Glutamatergic neuron (in vitro differentiated cells): ENCODE data around the gene COBLL1. TPM values are rescaled to one million over a fixed set of nuclear protein-coding genes. Genes with fewer than 3 reads are reported as not detected.

ENCODE experiments used
- DNase-seq: peaks from one replicate; pipeline ENCODE4 v3.0.0; 2022
- H3K27ac Mint-ChIP-seq: one replicate; pipeline ENCODE4 v1.8.0; 2020; ENCODE audit warnings: mild to moderate bottlenecking, mixed read lengths, inconsistent platforms; ENCODE audit not compliant: unreplicated experiment
- H3K27me3 Mint-ChIP-seq: one replicate; pipeline ENCODE4 v1.8.0; 2020; ENCODE audit warnings: mild to moderate bottlenecking, moderate library complexity, mixed read lengths, inconsistent platforms; ENCODE audit not compliant: unreplicated experiment
- H3K36me3 Mint-ChIP-seq: one replicate; pipeline ENCODE4 v1.8.0; 2020; ENCODE audit warnings: mild to moderate bottlenecking, mixed read lengths, inconsistent platforms; ENCODE audit not compliant: unreplicated experiment
- H3K4me1 Mint-ChIP-seq: one replicate; pipeline ENCODE4 v1.8.0; 2020; ENCODE audit warnings: mild to moderate bottlenecking, low read depth, mixed read lengths, inconsistent platforms; ENCODE audit not compliant: unreplicated experiment
- H3K4me3 Mint-ChIP-seq: one replicate; pipeline ENCODE4 v1.8.0; 2020; ENCODE audit warnings: mild to moderate bottlenecking, mixed read lengths, inconsistent platforms; ENCODE audit not compliant: unreplicated experiment
- H3K9me3 Mint-ChIP-seq: one replicate; pipeline ENCODE4 v1.8.0; 2020; ENCODE audit warnings: mild to moderate bottlenecking, moderate library complexity, mixed read lengths, inconsistent platforms; ENCODE audit not compliant: unreplicated experiment
- total RNA-seq: library from RNA; stranded (reverse); fragmentation: NEBNext Ultra II Directional; extraction: Animal tissue kit (Norgen Biotek cat#: 25700); gene quantifications from one replicate; pipeline ENCODE4 v1.2.1, GENCODE V29; 2021; ENCODE audit not compliant: unreplicated experiment
- TF ChIP-seq, protein P1 (sequence below): fragments of 200-600 bp; sonication (generic); IDR thresholded peaks from one replicate; pipeline ENCODE4 v1.5.0; 2021; ENCODE audit not compliant: partially characterized antibody, unreplicated experiment

COBLL1 gene
- total RNA-seq, 1 donor from 2014 or later = 0.91 TPM

GRCh38 chr2:164755952-164756351 lies 85.7 kb downstream of the COBLL1 start:
- no peak overlapping the region for H3K4me3 Mint-ChIP-seq
- no peak overlapping the region for H3K27ac Mint-ChIP-seq
- H3K36me3 Mint-ChIP-seq = no peaks in the 10 kb centered on the region
- H3K9me3 Mint-ChIP-seq = no peaks in the 10 kb centered on the region
- TF ChIP-seq, protein P1, sequence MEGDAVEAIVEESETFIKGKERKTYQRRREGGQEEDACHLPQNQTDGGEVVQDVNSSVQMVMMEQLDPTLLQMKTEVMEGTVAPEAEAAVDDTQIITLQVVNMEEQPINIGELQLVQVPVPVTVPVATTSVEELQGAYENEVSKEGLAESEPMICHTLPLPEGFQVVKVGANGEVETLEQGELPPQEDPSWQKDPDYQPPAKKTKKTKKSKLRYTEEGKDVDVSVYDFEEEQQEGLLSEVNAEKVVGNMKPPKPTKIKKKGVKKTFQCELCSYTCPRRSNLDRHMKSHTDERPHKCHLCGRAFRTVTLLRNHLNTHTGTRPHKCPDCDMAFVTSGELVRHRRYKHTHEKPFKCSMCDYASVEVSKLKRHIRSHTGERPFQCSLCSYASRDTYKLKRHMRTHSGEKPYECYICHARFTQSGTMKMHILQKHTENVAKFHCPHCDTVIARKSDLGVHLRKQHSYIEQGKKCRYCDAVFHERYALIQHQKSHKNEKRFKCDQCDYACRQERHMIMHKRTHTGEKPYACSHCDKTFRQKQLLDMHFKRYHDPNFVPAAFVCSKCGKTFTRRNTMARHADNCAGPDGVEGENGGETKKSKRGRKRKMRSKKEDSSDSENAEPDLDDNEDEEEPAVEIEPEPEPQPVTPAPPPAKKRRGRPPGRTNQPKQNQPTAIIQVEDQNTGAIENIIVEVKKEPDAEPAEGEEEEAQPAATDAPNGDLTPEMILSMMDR = no peak
- no peaks in the 10 kb centered on the region for H3K4me1 Mint-ChIP-seq
- H3K27me3 Mint-ChIP-seq = no peaks in the 10 kb centered on the region
- DNase-seq = no peak

GRCh38 chr2:164754157-164755093 lies 87.2 kb downstream of the COBLL1 start:
- Mint-ChIP-seq H3K4me3 (no peak overlapping the region), H3K9me3 (no peaks in the 10 kb centered on the region), H3K27me3 (no peaks in the 10 kb centered on the region), H3K4me1 (no peaks in the 10 kb centered on the region), H3K27ac (no peak overlapping the region), H3K36me3 (no peaks in the 10 kb centered on the region)
- TF ChIP-seq, protein P1 = no peak
- DNase-seq = no peak

DNA sequence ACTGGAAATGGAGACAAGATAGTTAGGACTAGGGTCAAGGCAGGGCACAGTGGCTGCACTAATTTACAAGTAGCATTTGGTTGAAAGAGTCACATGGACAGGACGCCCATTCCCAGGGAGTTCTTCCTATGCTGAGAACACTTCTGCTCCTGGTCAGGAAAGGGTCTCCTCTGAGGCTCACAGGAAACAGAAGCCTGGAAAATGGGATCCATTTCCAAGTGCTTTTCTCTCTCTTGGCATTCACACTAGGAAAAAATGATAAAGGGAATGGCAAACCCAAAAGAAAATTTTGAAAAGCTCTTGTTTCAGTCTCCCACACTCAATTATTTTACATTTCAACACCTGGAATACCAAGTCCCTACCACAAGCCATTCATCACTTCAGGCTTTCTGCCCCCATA lies 88.7 kb downstream of the COBLL1 start:
- no peaks in the 10 kb centered on the region for H3K27me3 Mint-ChIP-seq
- H3K4me1 Mint-ChIP-seq = no peaks in the 10 kb centered on the region
- no peaks in the 10 kb centered on the region for H3K9me3 Mint-ChIP-seq
- TF ChIP-seq, protein P1 = no peak
- no peak for DNase-seq
- H3K27ac Mint-ChIP-seq = no peak overlapping the region
- no peak overlapping the region for H3K4me3 Mint-ChIP-seq
- no peaks in the 10 kb centered on the region for H3K36me3 Mint-ChIP-seq

DNA sequence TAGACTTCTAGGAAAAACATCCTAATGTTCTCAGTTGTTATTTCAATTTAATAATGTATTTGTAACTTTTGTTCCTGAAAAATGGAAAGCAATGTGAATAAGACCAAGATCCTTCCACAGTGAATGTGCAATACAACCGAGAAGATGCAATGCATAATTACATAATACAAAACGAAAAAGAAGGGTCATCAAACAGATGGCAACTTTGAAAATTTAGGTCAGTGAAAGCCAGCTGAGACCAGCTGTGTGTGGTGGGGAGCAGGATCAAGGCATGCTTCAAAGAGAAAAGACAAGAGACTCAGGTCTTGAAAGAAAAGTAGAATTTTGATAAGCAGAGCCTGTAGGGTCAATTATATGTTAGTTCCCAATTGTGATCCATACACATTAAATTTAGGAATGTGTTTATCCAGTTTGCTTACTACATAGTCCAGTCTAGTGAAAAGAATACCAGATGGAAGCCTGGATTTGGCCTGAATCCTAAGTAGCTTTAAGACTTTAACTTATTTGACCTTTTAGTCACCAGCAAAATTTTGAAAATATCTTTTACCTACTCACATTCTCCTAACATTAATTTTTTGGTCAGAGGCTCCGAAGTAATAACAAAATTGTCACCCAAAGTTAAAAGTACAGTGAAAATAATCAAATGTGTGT lies 93.7 kb downstream of the COBLL1 start:
- no peak overlapping the region for H3K4me3 Mint-ChIP-seq
- no peak overlapping the region for H3K27ac Mint-ChIP-seq
- no peak for DNase-seq
- H3K4me1 Mint-ChIP-seq = peaks cover 2% of the 10 kb centered on the region
- no peaks in the 10 kb centered on the region for H3K36me3 Mint-ChIP-seq
- TF ChIP-seq, protein P1 = no peak
- no peaks in the 10 kb centered on the region for H3K9me3 Mint-ChIP-seq
- H3K27me3 Mint-ChIP-seq = no peaks in the 10 kb centered on the region

DNA sequence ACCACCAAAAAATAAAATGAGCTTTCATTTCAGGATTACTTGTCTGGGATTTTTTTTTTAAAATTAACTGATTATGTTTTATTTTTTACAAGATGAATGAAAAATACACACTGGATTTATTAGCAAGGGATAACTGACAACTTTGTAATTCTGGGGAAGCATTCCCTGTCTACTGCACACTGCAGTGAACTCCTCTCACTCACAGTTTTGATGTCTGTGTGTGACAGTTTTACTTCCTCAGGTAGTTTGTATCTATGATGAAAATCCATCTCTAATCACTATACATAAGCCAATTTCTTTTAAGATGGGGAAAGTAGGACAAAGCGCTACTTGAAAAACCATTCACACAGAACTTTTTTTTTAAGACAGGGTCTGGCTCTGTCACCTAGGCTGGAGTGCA lies 94.5 kb downstream of the COBLL1 start:
- Mint-ChIP-seq H3K9me3 (no peaks in the 10 kb centered on the region), H3K36me3 (no peaks in the 10 kb centered on the region), H3K4me3 (no peak overlapping the region), H3K27ac (no peak overlapping the region), H3K4me1 (peaks cover 2% of the 10 kb centered on the region), H3K27me3 (no peaks in the 10 kb centered on the region)
- no peak for DNase-seq
- TF ChIP-seq, protein P1 = no peak
